GM12872 (cell line): Measurements from ENCODE around the gene XRCC1.

ENCODE experiments used
- CTCF ChIP-seq: IDR thresholded peaks from 3 replicates; pipeline ENCODE4 v1.5.1; 2011; ENCODE audit warnings: low read depth, mild to moderate bottlenecking, low read length, moderate library complexity; ENCODE audit not compliant: insufficient read depth

The XRCC1 gene

GRCh38 chr19:43592800-43593350 is 17.5 kb upstream of the XRCC1 start:
- no peak for TF ChIP-seq CTCF

- no peak for TF ChIP-seq CTCF
These were observed 16.8 kb upstream of the XRCC1 start for GRCh38 chr19:43591904-43592772.

DNA sequence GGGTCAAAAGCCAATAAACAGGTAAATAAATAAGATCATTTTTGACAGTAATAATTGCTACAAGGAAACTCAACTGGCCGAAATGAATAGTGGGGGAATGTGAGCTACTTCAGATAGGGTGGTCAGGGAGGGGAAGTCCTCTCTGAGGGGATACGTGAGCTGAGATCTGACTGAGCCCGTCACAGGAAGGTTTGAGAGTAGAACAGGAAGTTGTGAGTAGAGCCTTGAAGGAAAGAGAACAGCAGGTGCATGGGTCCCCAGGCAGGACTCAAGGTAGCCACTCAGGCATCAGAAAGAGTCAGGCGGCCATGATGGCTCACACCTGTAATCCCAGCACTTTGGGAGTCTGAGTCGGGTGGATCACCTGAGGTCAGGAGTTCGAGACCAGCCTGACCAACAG is 14.4 kb upstream of the XRCC1 start:
- no peak for TF ChIP-seq CTCF

DNA sequence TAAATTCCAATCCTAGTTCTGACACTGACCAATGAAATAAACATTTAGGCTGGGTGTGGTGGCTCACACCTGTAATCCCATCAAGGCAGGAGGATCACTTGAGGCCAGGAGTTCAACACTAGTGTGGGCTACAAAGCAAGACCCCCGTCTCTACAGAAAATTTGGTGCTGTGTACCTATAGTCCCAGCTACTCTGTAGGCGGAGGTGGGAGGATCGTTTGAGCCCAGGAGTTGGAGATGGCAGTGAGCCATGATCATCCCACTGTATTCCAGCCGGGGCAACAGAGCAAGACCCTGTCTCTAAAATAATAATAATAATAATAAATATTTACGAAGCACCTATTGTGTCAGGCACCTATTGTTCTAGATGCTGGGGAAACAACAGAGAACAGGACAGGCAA is 13.9 kb upstream of the XRCC1 start:
- no peak for TF ChIP-seq CTCF

GRCh38 chr19:43586346-43586745 is 11.0 kb upstream of the XRCC1 start:
- no peak for TF ChIP-seq CTCF

DNA sequence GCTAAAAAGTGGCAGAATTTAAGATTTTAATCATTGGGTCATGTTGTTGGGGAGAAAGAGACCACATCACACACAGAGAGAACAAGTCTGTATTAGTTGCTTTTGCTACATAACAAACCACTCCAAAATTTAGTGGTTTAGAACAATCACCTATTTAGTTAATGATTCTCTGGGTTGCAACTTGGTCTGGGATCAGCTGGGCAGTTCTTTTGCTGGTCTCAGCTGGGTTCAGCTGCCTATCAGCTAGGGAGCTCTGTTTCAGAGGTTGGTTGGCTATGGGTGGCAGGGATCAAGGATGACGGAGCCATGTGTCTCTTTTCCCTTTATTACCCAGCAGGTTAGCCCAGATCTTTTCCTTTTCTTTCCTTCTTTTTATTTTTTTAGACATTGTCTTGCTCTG is 9.2 kb upstream of the XRCC1 start:
- no peak for TF ChIP-seq CTCF

GRCh38 chr19:43582495-43582894 is 7.2 kb upstream of the XRCC1 start:
- TF ChIP-seq CTCF = no peak
